ENCODE measurements around the gene USP31.
"Not testable (repeated sequence)": the region's sequence is repeated elsewhere in the genome, so short reads cannot be mapped to it uniquely, and the experiment has no call there.

USP31 gene

GRCh38 chr16:23156946-23157460 lies 7.8 kb upstream of the USP31 start:
- no peak for DNase-seq

GRCh38 chr16:23156110-23156509 lies 6.9 kb upstream of the USP31 start:
- no peak for DNase-seq

DNA sequence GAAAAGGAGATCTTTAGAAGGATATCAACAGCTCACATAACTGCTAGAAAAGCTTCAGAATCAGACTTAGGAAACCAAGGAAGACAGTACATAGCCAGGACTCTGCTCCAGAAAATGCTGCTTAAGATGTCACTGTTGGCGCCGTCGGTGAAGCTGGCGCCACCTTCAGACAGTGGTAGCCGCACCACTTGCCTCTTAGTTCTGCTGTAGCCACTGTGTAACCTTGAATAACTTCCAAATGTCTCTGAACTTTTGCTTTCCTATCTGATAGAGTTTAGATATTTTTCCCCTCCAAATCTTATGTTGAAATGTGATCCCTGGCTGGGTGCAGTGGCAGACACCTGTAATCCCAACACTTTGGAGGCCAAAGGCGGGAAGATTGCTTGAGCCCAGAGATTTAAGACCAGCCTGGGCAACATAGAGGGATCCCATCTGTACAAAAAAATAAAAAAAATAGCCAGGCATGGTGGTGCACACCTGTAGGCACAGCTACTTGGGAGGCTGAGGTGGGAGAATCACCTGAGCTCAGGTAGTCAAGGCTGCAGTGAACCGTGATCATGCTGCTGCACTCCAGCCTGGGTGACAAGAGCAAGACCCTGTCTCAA lies 6.3 kb upstream of the USP31 start:
- DNase-seq, result no peak

DNA sequence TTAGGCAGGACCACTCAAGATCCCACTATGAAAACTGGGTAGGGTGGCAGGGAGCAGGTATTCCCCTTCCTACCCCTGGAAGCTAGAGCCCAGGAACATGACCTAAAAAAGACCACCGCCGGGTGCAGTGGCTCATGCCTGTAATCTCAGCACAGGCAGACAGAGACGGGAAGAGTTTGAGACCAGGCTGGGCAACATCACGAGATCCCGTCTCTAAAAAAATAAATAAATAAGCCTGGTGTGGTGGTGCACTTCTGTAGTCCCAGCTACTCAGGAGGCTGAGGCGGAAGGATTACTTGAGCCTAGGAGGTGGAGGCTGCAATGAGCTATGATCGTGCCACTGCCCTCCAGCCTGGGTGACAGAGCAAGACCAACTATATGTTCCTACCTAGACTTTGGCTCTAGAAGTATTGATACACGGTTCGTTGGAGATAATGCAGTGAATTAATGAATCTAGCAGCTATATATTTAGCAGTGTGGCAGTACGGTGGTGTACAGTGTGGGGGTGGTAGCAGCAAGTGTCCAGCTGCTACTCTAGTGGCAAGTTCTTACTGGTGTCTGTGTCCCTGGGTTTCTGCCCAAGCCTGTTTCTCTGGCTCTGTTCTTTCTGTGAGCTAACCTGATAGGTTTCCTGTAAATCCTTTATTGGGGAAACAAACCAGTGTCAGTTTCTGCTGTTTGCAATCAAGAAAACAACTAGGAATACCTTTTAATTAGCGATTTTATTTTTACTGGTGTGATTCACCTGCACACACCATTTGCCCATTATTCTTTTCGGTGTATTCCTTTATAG lies 3.3 kb upstream of the USP31 start:
- DNase-seq, result no peak

- DNase-seq, result no peak
Observed at GRCh38 chr16:23149993-23150364, 727 bp upstream of the USP31 start.

- DNase-seq, result peak in 29 of 56 donors; percentile 4 to 71 (median 38)
Observed at GRCh38 chr16:23148513-23149266, 562 bp downstream of the USP31 start.

DNA sequence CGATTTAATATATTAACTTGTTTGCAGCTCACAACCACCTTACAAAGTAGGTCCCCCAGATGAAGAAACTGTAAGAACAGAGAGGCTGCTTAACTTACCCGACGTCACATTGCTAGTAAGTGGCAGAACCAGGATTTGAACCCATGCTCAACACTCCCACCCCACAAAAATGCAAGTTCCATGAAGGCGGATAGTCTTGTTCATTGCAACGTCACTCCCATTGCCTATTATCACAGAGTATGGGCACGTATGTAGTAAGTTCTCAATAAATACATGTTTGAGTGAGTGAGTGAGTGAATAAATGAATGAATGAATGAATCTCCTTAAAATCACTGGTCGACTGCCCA lies 1.1 kb downstream of the USP31 start:
- DNase-seq, result no peak

DNA sequence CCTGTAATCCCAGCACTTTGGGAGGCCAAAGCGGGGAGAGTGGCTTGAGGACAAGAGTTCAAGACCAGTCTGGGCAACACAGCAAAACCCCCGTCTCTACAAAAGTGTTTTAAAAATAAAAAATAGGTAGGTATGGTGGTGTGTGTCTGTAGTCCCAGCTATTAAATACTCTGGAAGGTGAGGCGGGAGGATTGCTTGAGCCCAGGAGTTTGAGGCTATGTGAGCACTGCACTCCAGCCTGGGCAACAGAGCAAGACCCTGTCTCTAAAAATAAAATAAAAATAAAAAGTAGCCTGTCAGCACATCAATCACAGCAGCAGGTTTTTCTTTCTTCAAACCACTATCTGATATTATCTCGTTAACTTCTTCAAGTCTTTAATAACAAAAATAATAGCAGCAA lies 1.6 kb downstream of the USP31 start:
- DNase-seq, result no peak

GRCh38 chr16:23146877-23147601 lies 2.2 kb downstream of the USP31 start:
- DNase-seq, result no peak

GRCh38 chr16:23145608-23146007 lies 3.6 kb downstream of the USP31 start:
- DNase-seq, result no peak

DNA sequence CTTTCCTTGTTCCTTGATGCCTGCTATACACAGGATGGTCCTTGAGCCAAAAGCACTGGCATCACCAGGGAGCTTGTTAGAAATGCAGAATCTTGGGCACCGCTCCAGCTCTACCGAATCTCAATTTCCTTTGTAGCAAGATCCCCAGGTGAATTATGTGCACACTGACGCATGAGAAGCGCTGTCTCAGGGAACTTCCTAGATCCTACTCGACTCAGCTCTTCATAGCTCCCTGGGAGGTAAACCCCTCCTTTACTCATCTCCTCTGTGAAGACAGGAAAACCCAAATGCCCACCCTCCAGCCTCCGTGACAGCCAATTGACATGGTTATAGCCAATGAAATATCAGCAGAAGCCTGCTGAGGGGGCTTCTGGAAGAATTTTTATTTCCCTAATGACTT lies 4.1 kb downstream of the USP31 start:
- DNase-seq, result peak in 1 of 56 donors; percentile 11

DNA sequence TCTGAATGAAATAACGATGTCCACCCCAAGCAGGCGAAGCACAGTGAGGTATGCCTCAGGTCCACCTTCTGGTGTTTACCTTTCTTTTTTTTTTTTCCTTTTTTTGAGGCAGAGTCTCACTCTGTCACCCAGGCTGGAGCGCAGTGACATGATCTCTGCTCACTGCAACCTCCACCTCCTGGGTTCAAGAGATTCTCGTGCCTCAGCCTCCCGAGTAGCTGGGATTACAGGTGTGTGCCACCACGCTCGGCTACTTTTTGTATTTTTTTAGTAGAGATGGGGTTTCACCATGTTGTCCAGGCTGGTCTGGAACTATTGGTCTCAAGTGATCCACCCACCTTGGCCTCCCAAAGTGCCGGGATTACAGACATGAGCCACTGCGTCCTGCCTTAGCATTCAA lies 4.9 kb downstream of the USP31 start:
- not testable (repeated sequence) for DNase-seq

GRCh38 chr16:23143391-23143790 lies 5.9 kb downstream of the USP31 start:
- no peak for DNase-seq

DNA sequence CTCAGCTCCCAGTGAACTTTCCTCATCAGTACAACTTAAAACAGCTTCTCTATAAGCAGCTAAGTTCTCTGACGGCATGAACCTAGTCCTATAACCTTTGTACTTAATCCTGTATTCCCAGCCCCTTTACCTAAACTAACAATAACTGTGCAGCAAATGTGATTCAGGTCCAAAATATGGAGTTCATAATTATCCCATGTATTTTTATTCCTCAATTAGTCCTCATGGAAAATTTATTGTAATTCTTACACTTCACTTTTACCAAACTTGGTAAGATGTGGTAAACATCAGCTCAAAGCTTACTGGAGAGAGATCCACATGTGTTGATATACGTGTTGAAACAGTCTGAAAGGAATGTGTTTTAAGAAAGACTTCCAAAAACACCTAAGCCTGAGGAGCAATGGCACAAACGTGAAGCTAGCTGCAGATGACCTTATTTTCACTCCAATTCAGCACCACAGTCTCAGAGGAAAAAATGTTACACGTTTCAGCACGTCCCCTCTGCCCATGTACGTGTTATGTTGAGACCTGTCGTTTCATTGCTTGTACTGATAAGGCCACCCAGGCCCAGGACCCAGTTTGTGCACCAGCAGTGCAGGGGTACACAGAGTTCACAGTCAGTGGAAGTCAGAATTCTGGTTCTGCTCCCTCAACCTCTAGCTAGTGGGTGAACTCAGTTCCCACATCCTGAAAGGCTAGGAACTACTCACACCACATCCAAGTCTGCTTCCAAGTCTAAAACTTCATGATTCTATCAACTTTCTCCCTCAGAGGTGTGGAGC lies 7.1 kb downstream of the USP31 start:
- DNase-seq, result no peak

GRCh38 chr16:23141500-23141899 lies 7.8 kb downstream of the USP31 start:
- no peak for DNase-seq

DNA sequence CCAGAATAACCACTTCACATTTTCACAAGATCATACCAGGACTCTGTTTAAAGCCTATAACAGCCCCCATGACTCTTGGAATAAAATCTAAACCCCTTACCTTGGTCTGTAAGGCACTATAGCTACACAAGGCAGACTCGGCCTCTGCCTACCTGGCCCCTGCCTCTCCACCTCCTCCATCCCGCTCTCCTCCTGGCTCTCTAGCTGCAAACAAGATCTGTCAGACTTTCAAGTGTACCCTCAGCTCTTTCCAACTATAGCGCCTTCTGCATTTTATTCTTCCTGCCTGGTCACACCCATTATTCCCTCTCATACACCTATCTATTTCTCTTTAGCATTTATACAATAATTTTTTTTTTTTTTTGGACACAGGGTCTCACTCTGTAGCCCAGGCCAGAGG lies 8.2 kb downstream of the USP31 start:
- no peak for DNase-seq

GRCh38 chr16:23140107-23140506 lies 9.1 kb downstream of the USP31 start:
- no peak for DNase-seq

GRCh38 chr16:23137818-23138217 lies 11.4 kb downstream of the USP31 start:
- no peak for DNase-seq

GRCh38 chr16:23137256-23137655 lies 12.0 kb downstream of the USP31 start:
- DNase-seq, result no peak

GRCh38 chr16:23134274-23134673 lies 15.0 kb downstream of the USP31 start:
- DNase-seq, result no peak

All from amygdala (tissue), 56 donors.